GM11168 (cell line): Measurements from ENCODE around the gene ACACA.

Experiments used
- in situ Hi-C: fragments of 300-500 bp; cut with MboI; formaldehyde crosslinking; loops from one replicate; pipeline ENCODE4 v1.12.0; 2022; ENCODE audit warnings: low sequenced_read_pairs; ENCODE audit not compliant: unreplicated experiment

Gene ACACA

GRCh38 chr17:37088913-37089312 lies 317.7 kb downstream of the ACACA start:
- in situ Hi-C loops, result no loop called here

DNA sequence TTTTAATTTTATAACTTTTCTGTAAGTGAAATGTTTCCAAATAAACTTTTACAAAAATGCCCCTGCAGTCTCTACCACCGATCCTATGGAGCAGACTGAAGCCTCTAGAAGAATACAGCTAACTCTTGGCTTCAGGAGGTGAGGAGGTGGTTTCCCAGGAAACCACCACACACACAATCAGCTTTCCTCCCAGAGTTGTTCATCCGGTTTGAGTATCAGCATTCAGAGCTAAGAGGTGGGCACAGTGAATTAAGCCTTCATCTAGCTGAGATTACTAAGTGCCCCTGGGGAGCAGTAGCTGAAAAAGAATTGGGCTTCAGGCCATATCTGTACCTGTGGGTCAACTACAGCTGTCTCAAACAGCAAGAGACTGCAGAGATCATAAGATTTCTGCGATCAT lies 318.2 kb downstream of the ACACA start:
- in situ Hi-C loops, result no loop called here

- in situ Hi-C loops, result no loop called here
Observed at GRCh38 chr17:37087683-37088082, 319.0 kb downstream of the ACACA start.

DNA sequence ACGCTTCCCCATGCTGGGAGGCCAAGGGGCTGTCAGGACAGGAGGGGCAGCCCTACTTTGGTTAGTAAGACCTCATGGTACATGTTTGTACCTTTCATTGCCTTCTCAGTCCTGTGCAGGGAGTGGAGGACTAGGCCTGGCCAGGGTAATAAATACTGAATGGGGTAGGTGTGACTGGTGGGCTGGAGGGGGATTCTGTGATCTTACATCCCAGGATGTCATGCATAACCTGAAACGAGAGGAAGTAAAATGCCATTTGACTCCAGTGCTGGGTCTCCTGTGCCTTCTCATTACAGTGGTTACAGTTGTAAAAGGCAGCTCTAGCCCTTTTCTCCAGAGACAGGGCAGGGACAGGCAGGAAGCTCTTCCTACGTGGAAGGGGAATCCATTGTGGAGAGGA lies 319.7 kb downstream of the ACACA start:
- in situ Hi-C loops, result no loop called here

DNA sequence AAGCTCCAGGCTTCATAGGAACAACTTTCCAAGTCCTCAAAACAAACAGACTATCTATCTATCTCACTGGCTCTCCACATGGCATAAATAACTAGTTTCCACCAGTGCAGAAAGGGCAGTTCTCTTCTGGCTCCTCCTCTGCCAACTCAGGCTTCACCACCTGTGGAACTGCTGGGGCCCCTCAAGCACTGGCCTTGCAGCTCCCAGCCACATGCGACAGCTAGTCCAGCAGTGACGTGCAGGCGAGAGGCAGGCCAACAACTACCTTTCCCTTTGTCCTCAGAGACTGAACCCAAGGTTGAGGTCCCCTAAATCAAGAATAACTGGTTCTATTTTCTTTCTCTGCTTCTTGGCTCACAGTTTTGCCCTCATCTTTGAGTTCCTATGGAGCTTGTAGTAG lies 320.3 kb downstream of the ACACA start:
- in situ Hi-C loops, result no loop called here

DNA sequence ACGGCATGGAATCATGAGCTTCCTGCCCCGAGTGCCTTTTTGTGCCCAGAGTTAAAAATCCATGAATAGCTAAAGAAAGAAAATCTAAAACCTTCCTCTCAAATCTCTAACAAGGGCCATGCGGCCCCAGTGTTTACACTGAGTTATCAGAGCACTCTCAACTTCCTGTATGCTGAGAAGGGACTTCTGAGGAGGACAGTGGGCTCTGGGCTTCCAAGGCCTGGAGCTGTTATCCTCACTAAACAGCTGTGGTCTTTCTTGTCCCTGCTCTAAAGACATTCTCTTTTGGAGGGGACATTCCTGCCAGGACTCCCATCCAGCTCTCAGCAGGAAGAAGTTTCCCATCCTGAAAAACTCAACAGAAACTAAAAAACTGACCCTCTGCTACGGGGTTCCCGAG lies 322.3 kb downstream of the ACACA start:
- in situ Hi-C loops, result no loop called here

GRCh38 chr17:37083456-37083855 lies 323.2 kb downstream of the ACACA start:
- in situ Hi-C loops, result no loop called here

- in situ Hi-C loops, result no loop called here
Observed at GRCh38 chr17:37082985-37083384, 323.7 kb downstream of the ACACA start.

- in situ Hi-C loops, result no loop called here
Observed at GRCh38 chr17:37082311-37082860, 324.2 kb downstream of the ACACA start.

DNA sequence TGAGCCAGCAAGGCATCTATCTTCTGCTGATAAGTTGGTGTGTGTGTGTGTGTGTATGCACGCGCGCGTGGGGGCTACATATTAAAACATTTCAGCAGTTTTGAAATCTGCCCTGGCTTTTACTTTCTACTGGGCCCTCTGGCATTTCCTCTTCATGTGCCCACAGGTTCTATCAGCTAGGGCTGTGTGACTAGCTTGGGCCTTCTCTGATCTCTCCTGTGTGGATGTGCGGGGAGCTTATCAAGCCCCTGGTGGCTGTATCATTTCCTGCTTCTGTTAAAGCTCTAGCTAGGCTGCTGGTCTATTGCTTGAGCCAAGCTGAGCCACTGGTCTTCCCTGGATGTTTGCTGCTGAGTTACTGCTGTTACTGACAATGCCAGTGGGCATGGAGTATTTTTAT lies 325.3 kb downstream of the ACACA start:
- in situ Hi-C loops, result no loop called here

DNA sequence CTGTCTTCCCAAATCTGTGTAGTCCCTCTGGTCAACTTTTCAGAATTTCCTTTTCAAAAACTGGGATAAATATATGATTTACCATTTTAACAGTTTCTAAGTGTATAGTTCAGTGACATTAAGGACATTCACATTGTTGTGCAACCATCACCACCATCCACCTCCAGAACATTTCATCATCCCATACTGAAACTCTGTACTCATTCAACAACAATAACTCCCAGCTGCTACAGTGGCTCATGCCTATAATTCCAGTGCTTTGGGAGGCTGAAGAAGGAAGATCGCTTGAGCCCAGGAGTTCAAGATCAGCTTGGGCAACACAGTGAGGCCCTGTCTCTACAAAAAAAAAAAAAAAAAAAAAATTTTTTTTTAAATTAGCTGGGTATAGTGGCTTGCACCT lies 326.9 kb downstream of the ACACA start:
- in situ Hi-C loops, result no loop called here

DNA sequence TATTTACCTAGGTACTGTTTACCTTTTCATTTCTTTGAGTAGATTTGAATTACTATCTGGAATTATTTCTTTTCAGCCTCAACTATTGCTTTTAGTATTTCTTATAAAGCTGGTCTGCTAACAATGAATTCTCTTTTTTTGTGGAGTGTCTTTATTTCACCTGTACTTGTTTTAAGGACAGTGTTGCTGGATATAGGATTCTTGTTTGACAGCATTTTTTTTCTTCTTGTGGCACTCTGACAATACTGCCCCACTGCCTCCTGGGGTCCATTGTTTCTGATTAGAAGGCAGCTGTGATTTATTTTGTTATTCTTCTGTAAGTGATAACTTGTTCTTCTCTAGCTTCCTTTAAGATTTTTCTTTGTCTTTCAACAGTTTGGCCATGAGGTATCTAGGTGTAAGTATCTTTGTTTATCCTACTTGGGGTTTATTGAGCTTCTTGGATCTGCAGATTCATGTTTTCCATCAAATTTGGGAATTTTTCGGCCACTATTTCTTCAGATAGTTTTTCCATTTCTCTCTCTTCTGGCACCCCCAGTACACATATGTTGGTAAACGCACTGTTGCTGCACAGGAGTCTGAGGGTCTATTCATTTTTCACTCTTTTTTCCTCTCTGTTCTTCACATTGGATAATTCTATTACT lies 327.4 kb downstream of the ACACA start:
- in situ Hi-C loops, result no loop called here

- in situ Hi-C loops, result loop anchor here (25.0 kb wide), 1 partner anchor 436 kb away; no protein-coding TSS in a partner anchor
Observed at GRCh38 chr17:37073464-37073863, 333.2 kb downstream of the ACACA start.

GRCh38 chr17:37069087-37069486 lies 337.5 kb downstream of the ACACA start:
- in situ Hi-C loops, result loop anchor here (25.0 kb wide), 1 partner anchor 432 kb away; no protein-coding TSS in a partner anchor

DNA sequence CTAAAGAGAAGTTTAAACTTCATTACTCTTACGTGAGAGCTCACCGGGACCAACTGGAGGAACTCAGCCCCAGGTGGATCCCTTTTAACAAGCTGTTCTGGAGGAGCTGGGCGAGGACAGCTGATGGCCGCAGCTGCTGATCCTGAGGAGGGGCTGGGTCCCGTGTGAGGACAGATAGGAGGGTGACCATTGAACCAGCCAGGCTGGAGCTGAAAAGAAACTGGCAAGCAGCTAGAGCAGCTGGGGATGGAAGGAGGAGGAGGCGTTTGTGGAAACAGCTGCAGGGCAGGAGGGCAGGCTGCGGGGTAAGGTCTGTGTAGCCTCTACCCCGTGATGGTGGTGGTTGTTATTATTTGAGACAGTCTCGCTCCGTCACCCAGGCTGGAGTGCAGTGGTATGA lies 338.4 kb downstream of the ACACA start:
- in situ Hi-C loops, result loop anchor here (25.0 kb wide), 1 partner anchor 431 kb away; no protein-coding TSS in a partner anchor

DNA sequence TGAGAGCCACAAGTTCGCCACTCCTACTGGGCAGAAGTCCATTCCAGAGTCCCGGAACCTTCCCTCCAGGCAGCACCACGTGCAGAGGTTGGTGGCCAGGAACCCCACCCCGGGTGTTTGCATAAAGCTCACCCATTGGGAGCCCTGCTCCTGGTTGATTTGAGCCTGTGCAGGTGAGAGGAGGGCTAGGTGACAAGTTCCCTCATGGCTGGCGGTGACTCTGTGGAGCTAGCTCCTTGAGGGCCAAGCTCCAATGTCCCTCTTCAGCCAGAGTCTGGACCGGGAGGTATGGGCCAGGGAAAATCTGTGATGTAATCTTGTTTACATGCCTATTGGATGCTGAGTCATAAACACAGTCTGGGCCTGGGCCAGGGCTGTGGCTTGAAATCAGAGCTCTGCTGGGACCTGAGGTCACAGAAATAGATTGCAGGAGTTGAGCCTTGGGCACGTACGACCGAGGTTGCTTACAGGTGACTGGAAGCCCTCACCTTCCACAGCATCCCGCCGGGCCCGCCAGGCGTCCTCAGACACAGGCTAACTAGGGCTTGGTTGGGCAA lies 339.0 kb downstream of the ACACA start:
- in situ Hi-C loops, result loop anchor here (25.0 kb wide), 1 partner anchor 430 kb away; no protein-coding TSS in a partner anchor

GRCh38 chr17:37066322-37067255 lies 340.0 kb downstream of the ACACA start:
- in situ Hi-C loops, result loop anchor here (25.0 kb wide), 1 partner anchor 429 kb away; no protein-coding TSS in a partner anchor

- in situ Hi-C loops, result loop anchor here (25.0 kb wide), 1 partner anchor 428 kb away; no protein-coding TSS in a partner anchor
Observed at GRCh38 chr17:37065486-37066321, 340.9 kb downstream of the ACACA start.

DNA sequence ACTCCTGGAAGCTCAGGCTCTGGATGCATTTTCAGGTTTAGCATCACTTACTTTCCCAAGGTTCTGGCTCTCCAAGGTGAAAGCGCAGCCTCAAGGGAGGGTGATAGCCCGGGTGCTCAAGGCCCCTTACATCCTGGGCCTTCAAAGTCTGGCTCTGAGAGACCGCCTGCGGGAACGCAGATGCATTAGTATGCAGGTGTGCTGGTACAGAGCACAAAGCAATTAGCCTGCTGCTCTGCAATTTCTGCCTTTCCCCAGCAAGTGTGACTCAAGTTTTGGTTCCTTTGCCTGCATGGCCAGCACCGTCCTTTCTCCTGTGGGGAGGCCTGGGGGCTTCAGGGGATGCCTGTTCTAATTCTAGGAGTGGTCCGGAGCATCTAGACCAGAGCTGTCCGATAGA lies 341.7 kb downstream of the ACACA start:
- in situ Hi-C loops, result loop anchor here (25.0 kb wide), 1 partner anchor 428 kb away; no protein-coding TSS in a partner anchor

GRCh38 chr17:37064206-37064605 lies 342.4 kb downstream of the ACACA start:
- in situ Hi-C loops, result loop anchor here (25.0 kb wide), 1 partner anchor 427 kb away; no protein-coding TSS in a partner anchor
